Large intestine (tissue), 3 donors: ENCODE measurements around the gene NELL1. TPM values are rescaled to one million over a fixed set of nuclear protein-coding genes. Genes with fewer than 3 reads are reported as not detected.
"Not testable (repeated sequence)": the region's sequence is repeated elsewhere in the genome, so short reads cannot be mapped to it uniquely, and the experiment has no call there.

Source experiments
- DNase-seq, 2 donors: peaks; one replicate each; pipeline versions ENCODE4 v3.0.0 to v3.0.0-alpha.2; 2013
- H3K27ac ChIP-seq: one replicate; pipeline ENCODE4 v1.5.1; 2013; ENCODE audit warnings: low read length
- H3K27me3 ChIP-seq: 2 replicates; pipeline ENCODE4 v1.6.1; 2013; ENCODE audit warnings: low read length; ENCODE audit not compliant: control insufficient read depth, insufficient read depth
- H3K36me3 ChIP-seq: 2 replicates; pipeline ENCODE4 v1.6.1; 2013; ENCODE audit warnings: low read length; ENCODE audit not compliant: control insufficient read depth, insufficient read depth
- H3K4me1 ChIP-seq: one replicate; pipeline ENCODE4 v1.6.1; 2013; ENCODE audit warnings: low read length; ENCODE audit not compliant: control insufficient read depth, insufficient read depth
- H3K4me3 ChIP-seq: one replicate; pipeline ENCODE4 v1.5.1; 2013; ENCODE audit warnings: low read length
- H3K9me3 ChIP-seq: one replicate; pipeline ENCODE4 v1.6.1; 2013; ENCODE audit warnings: mild to moderate bottlenecking, low read depth, low read length, moderate library complexity; ENCODE audit not compliant: control insufficient read depth
- WGBS: methylation state at CpG from one replicate; pipeline ENCODE4 v1.1.5; 2013; ENCODE audit warnings: low lambda C conversion rate; ENCODE audit not compliant: insufficient coverage; 5-methylcytosine and 5-hydroxymethylcytosine counted together
- polyA plus RNA-seq: library from polyadenylated mRNA; unstranded; fragments of 120-200 nt; gene quantifications from one replicate; pipeline ENCODE4 v1.2.1, GENCODE V29; 2013

The NELL1 gene
- polyA plus RNA-seq, 1 donor, result 5.1 TPM

DNA sequence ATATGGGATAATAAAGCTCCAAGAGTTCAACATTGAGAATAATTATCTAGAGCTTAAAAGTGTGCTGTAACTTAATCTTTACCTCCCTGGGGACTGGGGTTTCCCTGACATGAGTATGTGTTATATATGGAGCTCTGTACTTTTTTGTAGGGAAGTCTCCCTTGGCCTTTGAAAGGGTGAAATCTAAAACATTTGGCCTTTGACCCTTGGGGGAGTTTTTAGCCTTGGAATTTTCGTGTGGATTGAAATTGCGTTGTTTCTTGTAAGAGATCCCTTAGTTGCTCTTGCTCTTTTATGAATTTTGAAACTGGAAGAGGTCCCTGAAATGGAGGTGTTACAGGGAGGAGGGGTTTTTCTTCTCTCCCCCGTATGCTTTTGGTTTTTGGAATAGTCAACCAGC, 450.0 kb downstream of the NELL1 start:
- Histone ChIP-seq H3K4me3 (no peak overlapping the region), H3K27ac (no peak overlapping the region), H3K36me3 (no peaks in the 10 kb centered on the region), H3K4me1 (peaks cover 18% of the 10 kb centered on the region), H3K9me3 (no peaks in the 10 kb centered on the region), H3K27me3 (no peaks in the 10 kb centered on the region)
- no peak for DNase-seq
- no CpG with 5 or more reads among the region's 3 CpGs for WGBS

DNA sequence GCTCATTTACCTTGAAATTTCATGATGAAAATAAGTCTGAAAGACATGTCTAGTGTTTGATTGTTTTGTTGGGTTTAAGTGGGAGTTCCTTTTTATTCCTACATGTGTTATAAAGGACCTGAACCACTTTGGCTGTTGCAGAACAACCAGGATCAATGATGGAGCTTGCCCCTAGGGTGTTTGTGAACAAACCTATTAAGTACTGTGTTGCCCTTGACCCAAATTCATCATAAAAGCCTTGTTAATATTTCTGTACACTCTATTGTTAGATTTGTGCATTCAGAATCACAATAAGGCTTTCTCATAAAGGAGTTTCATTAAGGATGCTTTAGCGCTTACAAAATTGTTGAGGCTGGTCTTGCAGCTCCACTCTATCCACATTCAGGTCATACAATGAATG, 452.6 kb downstream of the NELL1 start:
- no peak overlapping the region for H3K27ac ChIP-seq
- H3K27me3 ChIP-seq, result no peaks in the 10 kb centered on the region
- no peak overlapping the region for H3K4me3 ChIP-seq
- no peaks in the 10 kb centered on the region for H3K36me3 ChIP-seq
- H3K9me3 ChIP-seq, result no peaks in the 10 kb centered on the region
- no CpG with 5 or more reads among the region's 1 CpG for WGBS
- DNase-seq, result no peak
- no peaks in the 10 kb centered on the region for H3K4me1 ChIP-seq

DNA sequence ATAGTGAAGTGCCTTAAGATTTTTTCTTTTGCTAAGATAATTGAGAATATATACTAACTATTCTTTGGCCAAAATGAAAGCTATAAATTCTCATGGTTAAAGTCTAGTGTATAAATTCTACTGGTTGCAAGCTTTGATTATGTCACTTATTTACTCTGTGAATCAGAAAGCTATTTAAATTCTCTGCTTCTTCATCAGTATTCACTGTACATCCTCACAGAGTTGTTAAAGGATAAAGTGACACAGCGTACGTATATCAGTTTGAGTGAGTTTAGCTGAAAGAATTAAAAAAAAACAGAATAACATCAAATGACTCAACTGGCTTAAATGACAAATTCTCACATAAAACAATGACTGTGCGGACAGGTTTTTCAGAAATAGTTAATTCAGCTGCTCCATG, 453.1 kb downstream of the NELL1 start:
- H3K9me3 ChIP-seq, result no peaks in the 10 kb centered on the region
- H3K4me1 ChIP-seq, result no peaks in the 10 kb centered on the region
- no peaks in the 10 kb centered on the region for H3K36me3 ChIP-seq
- no peak overlapping the region for H3K4me3 ChIP-seq
- no peak overlapping the region for H3K27ac ChIP-seq
- no peaks in the 10 kb centered on the region for H3K27me3 ChIP-seq
- DNase-seq, result no peak
- WGBS, result 100% methylated on average over 1 of the region's 3 CpGs

DNA sequence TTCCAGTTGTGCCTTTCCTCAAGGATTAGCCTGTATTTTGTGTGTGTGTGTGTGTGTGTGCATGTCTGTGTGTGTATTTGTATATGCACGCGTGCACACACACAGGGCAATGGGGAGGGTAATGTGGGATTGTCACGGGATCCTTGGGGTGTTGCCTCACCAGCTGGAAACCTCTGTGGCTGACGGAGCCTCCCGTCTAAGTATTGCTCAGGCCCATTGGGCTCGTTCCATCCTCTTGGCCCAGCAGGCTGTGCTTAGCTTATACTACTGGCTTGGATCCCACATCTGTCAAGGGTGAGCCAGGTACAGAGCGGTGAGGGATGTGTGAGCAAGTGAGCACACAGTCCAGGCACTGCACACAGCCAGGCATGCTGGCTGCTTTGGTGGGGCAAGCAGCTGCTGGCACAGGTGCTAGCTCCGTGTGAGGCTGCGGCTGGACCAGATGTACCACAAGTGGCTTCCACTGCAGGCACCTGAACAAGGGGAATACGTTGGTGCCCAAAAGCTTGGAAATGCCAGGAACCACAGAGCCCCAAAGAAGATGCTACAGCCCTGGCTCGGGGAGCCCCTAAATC, 462.8 kb downstream of the NELL1 start:
- no CpG with 5 or more reads among the region's 11 CpGs for WGBS
- Histone ChIP-seq H3K36me3 (no peaks in the 10 kb centered on the region), H3K9me3 (no peaks in the 10 kb centered on the region), H3K27me3 (no peaks in the 10 kb centered on the region), H3K27ac (no peak overlapping the region), H3K4me3 (no peak overlapping the region), H3K4me1 (no peaks in the 10 kb centered on the region)
- no peak for DNase-seq

DNA sequence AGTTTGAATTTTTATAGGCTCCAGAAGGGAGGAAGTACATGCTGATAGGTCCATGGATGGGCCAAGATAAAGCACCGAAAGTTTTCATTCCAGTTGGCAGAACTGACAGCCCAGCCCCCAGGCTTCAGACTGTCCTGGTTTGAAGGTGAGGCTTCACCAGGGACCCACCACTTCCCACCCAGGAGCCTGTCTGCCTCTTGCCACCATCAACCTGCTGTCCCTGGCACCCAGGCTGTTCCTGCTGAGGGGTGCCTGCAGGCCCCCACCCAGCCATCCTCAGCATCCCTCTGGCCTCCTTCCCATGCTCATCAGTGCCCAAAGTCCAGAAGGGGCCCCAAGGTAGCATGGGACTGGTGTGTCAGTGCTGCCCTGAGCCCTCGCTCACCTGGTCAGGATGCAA, 463.9 kb downstream of the NELL1 start:
- no peak for DNase-seq
- H3K4me1 ChIP-seq, result peaks cover 2% of the 10 kb centered on the region
- H3K36me3 ChIP-seq, result no peaks in the 10 kb centered on the region
- no CpG with 5 or more reads among the region's 2 CpGs for WGBS
- no peak overlapping the region for H3K4me3 ChIP-seq
- H3K27me3 ChIP-seq, result no peaks in the 10 kb centered on the region
- no peak overlapping the region for H3K27ac ChIP-seq
- H3K9me3 ChIP-seq, result no peaks in the 10 kb centered on the region

DNA sequence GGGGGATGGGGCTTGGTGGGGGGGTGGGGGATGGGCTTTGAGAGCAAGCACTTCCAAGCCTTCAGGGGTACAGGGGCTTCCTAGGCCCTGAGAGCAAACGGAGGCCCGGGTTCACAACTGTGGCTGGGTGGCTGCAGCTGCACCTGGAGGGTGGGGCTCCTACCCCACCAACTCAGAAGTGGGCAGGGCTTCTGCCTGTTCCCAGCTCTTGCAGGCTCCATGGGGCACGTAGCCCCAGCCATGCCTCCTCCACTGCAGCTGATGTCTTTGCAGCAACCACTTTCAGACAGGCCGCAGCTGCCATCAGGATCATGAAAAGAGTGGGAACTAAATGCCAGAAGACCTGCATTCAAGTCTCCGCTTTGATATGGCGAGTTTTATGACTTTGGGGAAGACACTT, 464.3 kb downstream of the NELL1 start:
- no peaks in the 10 kb centered on the region for H3K9me3 ChIP-seq
- no peaks in the 10 kb centered on the region for H3K27me3 ChIP-seq
- no peak overlapping the region for H3K27ac ChIP-seq
- no peak for DNase-seq
- no peaks in the 10 kb centered on the region for H3K36me3 ChIP-seq
- no CpG with 5 or more reads among the region's 6 CpGs for WGBS
- H3K4me1 ChIP-seq, result peaks cover 2% of the 10 kb centered on the region
- no peak overlapping the region for H3K4me3 ChIP-seq

DNA sequence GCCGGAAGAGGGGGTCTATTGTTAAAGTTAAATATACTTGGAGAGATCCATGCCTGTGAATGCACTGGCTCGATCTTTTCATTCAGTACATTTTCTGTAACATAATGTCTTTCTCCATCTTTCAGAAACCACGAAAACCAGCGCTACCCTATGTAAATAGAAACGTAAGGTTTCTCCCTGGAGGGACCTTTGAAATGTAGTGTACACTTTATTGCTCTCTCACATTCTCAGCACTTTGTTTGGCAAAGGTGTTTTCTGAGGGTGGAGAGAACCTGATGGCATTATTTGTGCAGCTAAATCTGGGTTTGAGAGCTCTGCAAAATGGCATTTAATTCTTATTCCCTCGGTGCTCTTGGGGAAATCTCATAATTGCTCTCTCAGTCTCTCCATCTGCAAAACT, 468.4 kb downstream of the NELL1 start:
- Histone ChIP-seq H3K9me3 (no peaks in the 10 kb centered on the region), H3K4me3 (no peak overlapping the region), H3K36me3 (no peaks in the 10 kb centered on the region), H3K27ac (peak overlapping the region; percentile 37), H3K4me1 (peaks cover 2% of the 10 kb centered on the region), H3K27me3 (no peaks in the 10 kb centered on the region)
- peak; percentile 15 to 58 for DNase-seq
- WGBS, result 17% methylated on average over 1 of the region's 6 CpGs

DNA sequence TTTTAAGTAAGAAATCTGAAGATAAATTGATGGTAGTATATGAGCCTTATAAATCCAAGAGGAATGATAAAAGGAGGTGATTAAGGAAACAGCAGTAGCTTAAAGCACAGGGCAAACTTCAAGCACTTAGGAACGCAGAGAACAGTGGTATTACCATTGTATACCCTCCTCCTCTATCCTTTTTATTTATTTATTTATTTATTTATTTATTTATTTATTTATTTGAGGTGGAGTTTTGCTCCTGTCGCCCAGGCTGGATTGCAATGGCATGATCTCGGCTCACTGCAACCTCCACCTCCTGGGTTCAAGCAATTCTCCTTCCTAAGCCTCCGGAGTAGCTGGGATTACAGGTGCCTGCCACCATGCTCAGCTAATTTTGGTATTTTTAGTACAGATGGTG, 472.2 kb downstream of the NELL1 start:
- H3K9me3 ChIP-seq, DNase-seq, H3K4me3 ChIP-seq, H3K27me3 ChIP-seq, H3K27ac ChIP-seq, H3K4me1 ChIP-seq, H3K36me3 ChIP-seq: not testable (repeated sequence)
- WGBS, result 44% methylated on average over 1 of the region's 4 CpGs

DNA sequence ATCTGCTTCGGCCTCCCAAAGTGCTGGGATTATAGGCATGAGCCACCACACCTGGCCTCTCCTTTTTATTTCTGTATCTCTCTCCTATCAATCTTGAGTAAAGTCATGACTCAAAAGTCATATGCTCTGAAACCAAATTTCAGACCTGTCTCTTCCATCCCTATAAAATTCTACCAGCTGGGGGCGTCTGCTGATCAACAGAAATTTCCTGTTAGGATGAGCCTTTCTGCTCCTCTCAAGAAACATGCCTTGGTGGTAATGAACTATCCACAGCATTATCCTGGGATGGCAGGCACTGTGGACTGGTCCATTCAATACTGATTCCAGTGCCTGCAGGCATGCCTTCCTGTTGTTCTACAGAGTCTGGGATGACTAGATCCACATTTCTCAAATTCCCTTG, 472.6 kb downstream of the NELL1 start:
- Histone ChIP-seq H3K4me3 (no peak overlapping the region), H3K9me3 (no peaks in the 10 kb centered on the region), H3K4me1 (peaks cover 2% of the 10 kb centered on the region), H3K27me3 (no peaks in the 10 kb centered on the region), H3K36me3 (no peaks in the 10 kb centered on the region), H3K27ac (no peak overlapping the region)
- no CpG with 5 or more reads among the region's 2 CpGs for WGBS
- DNase-seq, result no peak

DNA sequence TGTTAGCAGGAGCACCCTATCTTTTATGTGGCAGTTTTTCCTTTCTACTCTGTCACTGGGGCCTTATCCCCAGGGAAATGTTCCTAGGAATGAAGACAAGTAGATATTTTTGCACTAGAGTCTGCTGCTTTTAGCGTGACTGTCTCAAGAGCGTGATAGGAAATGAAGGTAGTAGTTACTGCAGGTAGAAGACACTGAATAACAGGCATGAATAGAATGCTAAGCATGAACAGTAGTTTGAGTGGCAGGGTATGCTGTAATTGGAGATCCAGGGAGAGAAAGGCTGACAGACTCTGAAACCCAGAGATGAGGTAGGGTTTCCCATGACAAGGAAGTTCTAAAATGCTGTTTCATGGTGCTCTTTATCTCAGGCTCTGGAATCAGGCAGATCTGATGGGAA, 475.1 kb downstream of the NELL1 start:
- H3K27ac ChIP-seq, result no peak overlapping the region
- no peaks in the 10 kb centered on the region for H3K36me3 ChIP-seq
- WGBS, result 100% methylated on average over 2 of the region's 2 CpGs
- no peaks in the 10 kb centered on the region for H3K27me3 ChIP-seq
- no peak overlapping the region for H3K4me3 ChIP-seq
- DNase-seq, result no peak
- H3K4me1 ChIP-seq, result no peaks in the 10 kb centered on the region
- no peaks in the 10 kb centered on the region for H3K9me3 ChIP-seq

DNA sequence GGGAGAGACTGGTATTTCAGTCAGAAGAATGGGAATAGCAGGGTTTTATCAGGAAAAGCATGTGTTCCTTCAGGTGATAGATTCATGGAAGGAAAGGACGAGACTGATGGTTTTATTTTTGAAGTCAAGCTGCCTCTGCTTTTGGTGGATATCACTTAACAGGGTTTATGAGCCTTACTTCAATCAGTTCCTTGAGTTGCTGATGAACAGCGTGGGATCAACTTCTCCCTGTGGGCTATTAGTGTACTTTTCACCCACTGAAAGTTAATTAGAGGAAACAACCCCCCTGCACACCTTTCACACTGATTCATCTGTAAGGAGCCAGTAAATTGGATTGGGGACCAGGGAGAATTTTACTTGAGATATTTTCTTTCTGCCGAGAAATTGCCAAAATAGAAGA, 479.0 kb downstream of the NELL1 start:
- H3K4me3 ChIP-seq, result no peak overlapping the region
- H3K27ac ChIP-seq, result no peak overlapping the region
- H3K4me1 ChIP-seq, result no peaks in the 10 kb centered on the region
- 100% methylated on average over 1 of the region's 3 CpGs for WGBS
- no peaks in the 10 kb centered on the region for H3K9me3 ChIP-seq
- DNase-seq, result no peak
- no peaks in the 10 kb centered on the region for H3K27me3 ChIP-seq
- no peaks in the 10 kb centered on the region for H3K36me3 ChIP-seq
